ENCODE results near the gene DISC1. TPM values are rescaled to one million over a fixed set of nuclear protein-coding genes. Genes with fewer than 3 reads are reported as not detected.

DISC1 gene
- total and polyA plus RNA-seq, 2 donors (not counting 1 experiment from before 2014, with no cell fraction given) = 2.0 to 4.3 TPM

- no peak overlapping the region for H2AFZ ChIP-seq (ENCODE audit: low read length)
- peak; percentile 7 to 14 for DNase-seq (ENCODE audit: low read depth in 2 of 2)
- no peaks in the 10 kb centered on the region for H3K27me3 ChIP-seq (ENCODE audit: control insufficient read depth, insufficient read depth, low read length)
- H3K9ac ChIP-seq (ENCODE audit: insufficient read depth, low read length) = no peak overlapping the region
- no peak overlapping the region for H3K4me2 ChIP-seq (ENCODE audit: extremely low read depth, insufficient read depth, low read length)
- no peaks in the 10 kb centered on the region for H3K4me1 ChIP-seq (ENCODE audit: control insufficient read depth, extremely low read depth, insufficient read depth, low read length)
- no peaks in the 10 kb centered on the region for H4K20me1 ChIP-seq (ENCODE audit: control insufficient read depth, extremely low read depth, insufficient read depth, low read length)
- H3K27ac ChIP-seq (ENCODE audit: insufficient read depth, low read length) = no peak overlapping the region
- no peak overlapping the region for H3K4me3 ChIP-seq (replicated peaks in 1 of 4; ENCODE audit: control extremely low read depth in 1 of 4, insufficient read depth in 1 of 4, low read depth in 3 of 4, low read length in 4 of 4)
- no peaks in the 10 kb centered on the region for H3K36me3 ChIP-seq (ENCODE audit: control insufficient read depth, insufficient read depth, low read length)
- no peaks in the 10 kb centered on the region for H3K9me3 ChIP-seq (ENCODE audit: control insufficient read depth, insufficient read depth, low read depth, low read length)
- H3K79me2 ChIP-seq (ENCODE audit: control insufficient read depth, insufficient read depth, low read length) = no peaks in the 10 kb centered on the region
- TF ChIP-seq EZH2 (IDR thresholded peaks at IDR 0.05; ENCODE audit: low read length, missing control alignments) = no peak
- TF ChIP-seq CTCF (conservative IDR thresholded peaks at IDR 0.05 in 1 of 2, IDR thresholded peaks at IDR 0.05 in 1 of 2; ENCODE audit: low read depth in 1 of 2, low read length in 2 of 2) = no peak
Measured at GRCh38 chr1:231748760-231749415, 122.3 kb downstream of the DISC1 start.

GRCh38 chr1:231750296-231750695 is 123.7 kb downstream of the DISC1 start:
- Histone ChIP-seq H3K9ac (ENCODE audit: insufficient read depth, low read length) (no peak overlapping the region), H3K27ac (ENCODE audit: insufficient read depth, low read length) (no peak overlapping the region), H3K27me3 (ENCODE audit: control insufficient read depth, insufficient read depth, low read length) (no peaks in the 10 kb centered on the region), H3K79me2 (ENCODE audit: control insufficient read depth, insufficient read depth, low read length) (no peaks in the 10 kb centered on the region), H4K20me1 (ENCODE audit: control insufficient read depth, extremely low read depth, insufficient read depth, low read length) (no peaks in the 10 kb centered on the region), H3K4me2 (ENCODE audit: extremely low read depth, insufficient read depth, low read length) (no peak overlapping the region), H3K4me3 (replicated peaks in 1 of 4; ENCODE audit: control extremely low read depth in 1 of 4, insufficient read depth in 1 of 4, low read depth in 3 of 4, low read length in 4 of 4) (no peak overlapping the region), H3K9me3 (ENCODE audit: control insufficient read depth, insufficient read depth, low read depth, low read length) (no peaks in the 10 kb centered on the region), H2AFZ (ENCODE audit: low read length) (no peak overlapping the region), H3K36me3 (ENCODE audit: control insufficient read depth, insufficient read depth, low read length) (no peaks in the 10 kb centered on the region), H3K4me1 (ENCODE audit: control insufficient read depth, extremely low read depth, insufficient read depth, low read length) (no peaks in the 10 kb centered on the region)
- TF ChIP-seq EZH2 (IDR thresholded peaks at IDR 0.05; ENCODE audit: low read length, missing control alignments) = no peak
- TF ChIP-seq CTCF (conservative IDR thresholded peaks at IDR 0.05 in 1 of 2, IDR thresholded peaks at IDR 0.05 in 1 of 2; ENCODE audit: low read depth in 1 of 2, low read length in 2 of 2) = no peak
- DNase-seq (ENCODE audit: low read depth in 2 of 2) = no peak

- TF ChIP-seq EZH2 (IDR thresholded peaks at IDR 0.05; ENCODE audit: low read length, missing control alignments) = no peak
- no peak for TF ChIP-seq CTCF (conservative IDR thresholded peaks at IDR 0.05 in 1 of 2, IDR thresholded peaks at IDR 0.05 in 1 of 2; ENCODE audit: low read depth in 1 of 2, low read length in 2 of 2)
Measured at GRCh38 chr1:231750818-231751362, 124.3 kb downstream of the DISC1 start.

More at GRCh38 chr1:231750818-231751362, 124.3 kb downstream of the DISC1 start:
- Histone ChIP-seq H3K4me2 (ENCODE audit: extremely low read depth, insufficient read depth, low read length) (no peak overlapping the region), H3K27ac (ENCODE audit: insufficient read depth, low read length) (no peak overlapping the region), H3K27me3 (ENCODE audit: control insufficient read depth, insufficient read depth, low read length) (no peaks in the 10 kb centered on the region), H3K36me3 (ENCODE audit: control insufficient read depth, insufficient read depth, low read length) (no peaks in the 10 kb centered on the region), H3K9ac (ENCODE audit: insufficient read depth, low read length) (no peak overlapping the region), H2AFZ (ENCODE audit: low read length) (no peak overlapping the region), H3K4me3 (replicated peaks in 1 of 4; ENCODE audit: control extremely low read depth in 1 of 4, insufficient read depth in 1 of 4, low read depth in 3 of 4, low read length in 4 of 4) (no peak overlapping the region), H3K9me3 (ENCODE audit: control insufficient read depth, insufficient read depth, low read depth, low read length) (no peaks in the 10 kb centered on the region), H4K20me1 (ENCODE audit: control insufficient read depth, extremely low read depth, insufficient read depth, low read length) (no peaks in the 10 kb centered on the region), H3K79me2 (ENCODE audit: control insufficient read depth, insufficient read depth, low read length) (no peaks in the 10 kb centered on the region), H3K4me1 (ENCODE audit: control insufficient read depth, extremely low read depth, insufficient read depth, low read length) (no peaks in the 10 kb centered on the region)
- no peak for DNase-seq (ENCODE audit: low read depth in 2 of 2)

Data from fibroblast of lung (primary cell).